ENCODE data around the gene MALT1.

- TF ChIP-seq CTCF (IDR thresholded peaks at IDR 0.05) (no peak), POLR2A (IDR thresholded peaks at IDR 0.05) (no peak)
These were observed 11.6 kb upstream of the MALT1 start for GRCh38 chr18:58659691-58660090.
